Tibial artery (tissue), 4 donors: ENCODE results near the gene COPS7B.
A peak's percentile ranks its signal among the peaks of the same experiment; 100 is the strongest.
"Not testable (repeated sequence)": the region's sequence is repeated elsewhere in the genome, so short reads cannot be mapped to it uniquely, and the experiment has no call there.

Experiments
- DNase-seq, 2 donors: peaks; one replicate each; pipeline ENCODE4 v3.0.0-alpha.2; 2019
- H3K27ac ChIP-seq, 2 donors: fragments of 200-600 bp; sonication (generic) in 1 of 2; 1 replicate in 1 of 2; 2 replicates in 1 of 2; pipeline ENCODE4 v1.5.1; 2018 to 2019; ENCODE audit warnings: mild to moderate bottlenecking in 1 of 2
- H3K27me3 ChIP-seq, 2 donors: fragments of 200-600 bp; sonication (generic) in 1 of 2; one replicate each; pipeline versions ENCODE4 v1.5.1 to v1.6.0; 2016 to 2019
- H3K36me3 ChIP-seq, 3 donors: fragments of 200-600 bp; sonication (generic) in 2 of 3; one replicate each; pipeline ENCODE4 v1.5.1; 2016 to 2019; ENCODE audit warnings: mild to moderate bottlenecking in 2 of 3
- H3K4me1 ChIP-seq, 4 donors: fragments of 200-600 bp; sonication (generic) in 2 of 4; 1 replicate in 3 of 4; 2 replicates in 1 of 4; pipeline ENCODE4 v1.5.1; 2016 to 2019
- H3K4me3 ChIP-seq, 2 donors: fragments of 200-600 bp; sonication (generic) in 1 of 2; 1 replicate in 1 of 2; 2 replicates in 1 of 2; pipeline ENCODE4 v1.5.1; 2018 to 2019; ENCODE audit warnings: mild to moderate bottlenecking in 2 of 2
- H3K9me3 ChIP-seq, 3 donors: fragments of 200-600 bp; sonication (generic) in 1 of 3; one replicate each; pipeline ENCODE4 v1.5.1; 2016 to 2019
- CTCF ChIP-seq, 2 experiments: fragments of 200-600 bp in 1 of 2; fragments of 450-650 bp in 1 of 2; IDR thresholded peaks; one replicate each; pipeline ENCODE4 v1.5.1; 2017 to 2019; ENCODE audit warnings: antibody characterized with exemption in 2 of 2, mild to moderate bottlenecking in 1 of 2, moderate library complexity in 1 of 2
- intact Hi-C: fragments of 100-400 bp; cut with DNase I; formaldehyde crosslinking; loops from one replicate; pipeline ENCODE4 v1.15.0; 2023; ENCODE audit warnings: low total_unique reads

Gene COPS7B

DNA sequence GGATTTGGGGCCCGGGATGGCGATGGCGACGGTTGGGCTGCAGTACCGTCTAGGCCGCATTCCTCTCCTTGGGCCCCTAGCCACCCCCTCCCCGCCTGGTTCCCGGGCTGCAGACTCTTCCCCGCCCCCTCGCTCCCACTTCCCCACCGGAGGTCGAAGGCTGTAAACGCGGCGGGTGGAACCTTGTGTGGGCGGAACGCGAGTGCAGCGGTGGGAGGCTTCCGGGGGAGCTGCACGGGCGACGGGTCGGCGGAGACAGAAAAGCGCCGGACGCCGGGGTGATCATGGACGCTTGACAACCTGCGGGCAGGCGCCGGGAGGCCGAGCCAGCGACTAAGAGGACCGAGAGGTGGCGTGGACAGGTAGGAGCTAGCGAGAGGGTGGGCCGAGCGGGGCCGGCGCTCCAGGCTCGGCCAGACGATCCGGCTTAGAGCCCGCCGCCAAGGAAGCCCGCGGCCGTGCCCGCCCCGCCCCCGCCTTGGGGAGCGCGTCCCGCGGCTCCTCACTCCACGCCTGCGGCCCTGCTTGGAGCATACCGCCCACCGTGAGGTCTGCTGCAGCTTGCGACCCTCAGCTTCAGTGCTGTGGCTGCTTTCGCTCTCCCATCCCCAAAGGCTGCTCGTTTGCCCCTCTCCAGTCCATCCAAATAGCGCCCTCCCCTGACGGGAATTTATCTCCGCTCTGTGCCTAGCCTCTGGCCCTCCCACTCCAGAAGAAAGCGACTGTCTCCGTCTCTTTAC, at the start of gene COPS7B:
COPS7B (plus strand) TSS at position 269 of the 740 bp plus-strand sequence. CDS start 2,126 bp downstream, outside the sequence.
- Histone ChIP-seq H3K9me3 (no peaks in the 10 kb centered on the region), H3K4me1 (peaks cover 0 to 58% (median 38%) of the 10 kb centered on the region in 4 donors), H3K27me3 (no peaks in the 10 kb centered on the region), H3K36me3 (peaks cover 2 to 28% (median 17%) of the 10 kb centered on the region in 3 donors), H3K4me3 (peak within 1 kb of the TSS; percentile 95 to 99), H3K27ac (peak within 1 kb of the TSS; percentile 71 to 72)
- intact Hi-C loops: loop anchor here (10.0 kb wide), 1 partner anchor 102 kb away; no protein-coding TSS in a partner anchor
- no peak for TF ChIP-seq CTCF (IDR thresholded peaks at IDR 0.05)
- peak; percentile 62 to 84 for DNase-seq

- no peaks in the 10 kb centered on the region for H3K9me3 ChIP-seq
- no peak overlapping the region for H3K27ac ChIP-seq
- no peak for TF ChIP-seq CTCF (IDR thresholded peaks at IDR 0.05)
- H3K27me3 ChIP-seq: no peaks in the 10 kb centered on the region
- intact Hi-C loops: no loop called here
- H3K4me1 ChIP-seq: no peaks in the 10 kb centered on the region
- no peak for DNase-seq
- H3K4me3 ChIP-seq: no peak overlapping the region
- peaks cover 15 to 43% (median 31%) of the 10 kb centered on the region in 3 donors for H3K36me3 ChIP-seq
These were observed 48.5 kb upstream of the COPS7B start for GRCh38 chr2:231737761-231738160.

GRCh38 chr2:231743376-231744116, 42.7 kb upstream of the COPS7B start:
- Histone ChIP-seq H3K27ac (no peak overlapping the region), H3K4me1 (no peaks in the 10 kb centered on the region), H3K36me3 (peaks cover under 1 to 3% (median 3%) of the 10 kb centered on the region in 3 donors), H3K27me3 (no peaks in the 10 kb centered on the region), H3K4me3 (no peak overlapping the region), H3K9me3 (no peaks in the 10 kb centered on the region)
- no peak for DNase-seq
- TF ChIP-seq CTCF (IDR thresholded peaks at IDR 0.05): no peak
- intact Hi-C loops: no loop called here

- Histone ChIP-seq H3K4me1 (no peaks in the 10 kb centered on the region), H3K27ac (no peak overlapping the region), H3K27me3 (no peaks in the 10 kb centered on the region), H3K4me3 (no peak overlapping the region), H3K9me3 (no peaks in the 10 kb centered on the region), H3K36me3 (no peaks in the 10 kb centered on the region)
- DNase-seq: no peak
- TF ChIP-seq CTCF (IDR thresholded peaks at IDR 0.05): no peak
- intact Hi-C loops: no loop called here
These were observed 40.8 kb upstream of the COPS7B start for GRCh38 chr2:231745303-231746038.

DNA sequence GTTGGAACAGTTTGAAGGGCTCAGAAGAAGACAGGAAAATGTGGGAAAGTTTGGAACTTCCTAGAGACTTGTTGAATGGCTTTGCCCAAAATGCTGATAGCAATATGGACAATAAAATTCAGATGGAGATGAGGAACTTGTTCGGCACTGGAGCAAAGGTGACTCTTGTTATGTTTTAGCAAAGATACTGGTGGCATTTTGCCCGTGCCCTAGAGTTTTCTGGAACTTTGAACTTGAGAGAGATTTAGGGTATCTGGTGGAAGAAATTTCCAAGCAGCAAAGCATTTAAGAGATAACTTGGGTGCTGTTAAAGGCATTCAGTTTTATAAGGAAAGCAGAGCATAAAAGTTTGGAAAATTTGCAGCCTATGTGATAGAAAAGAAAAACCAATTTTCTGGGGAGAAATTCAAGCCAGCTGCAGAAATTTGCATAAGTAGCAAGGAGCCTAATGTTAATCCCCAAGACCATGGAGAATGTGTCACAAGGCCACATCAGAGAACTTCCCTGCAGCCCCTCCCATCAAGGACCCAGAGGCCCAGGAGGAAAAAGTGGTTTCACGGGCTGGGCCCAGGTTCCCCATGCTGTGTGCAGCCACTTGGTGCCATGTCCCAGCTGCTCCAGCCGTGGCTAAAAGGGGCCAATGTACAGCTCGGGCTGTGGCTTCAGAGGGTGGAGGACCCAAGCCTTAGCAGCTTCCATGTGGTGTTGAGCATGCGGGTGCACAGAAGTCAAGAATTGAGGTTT, 37.9 kb upstream of the COPS7B start:
- H3K36me3 ChIP-seq, DNase-seq, H3K4me1 ChIP-seq, intact Hi-C loops, H3K27me3 ChIP-seq, H3K4me3 ChIP-seq, H3K9me3 ChIP-seq, H3K27ac ChIP-seq: not testable (repeated sequence)

DNA sequence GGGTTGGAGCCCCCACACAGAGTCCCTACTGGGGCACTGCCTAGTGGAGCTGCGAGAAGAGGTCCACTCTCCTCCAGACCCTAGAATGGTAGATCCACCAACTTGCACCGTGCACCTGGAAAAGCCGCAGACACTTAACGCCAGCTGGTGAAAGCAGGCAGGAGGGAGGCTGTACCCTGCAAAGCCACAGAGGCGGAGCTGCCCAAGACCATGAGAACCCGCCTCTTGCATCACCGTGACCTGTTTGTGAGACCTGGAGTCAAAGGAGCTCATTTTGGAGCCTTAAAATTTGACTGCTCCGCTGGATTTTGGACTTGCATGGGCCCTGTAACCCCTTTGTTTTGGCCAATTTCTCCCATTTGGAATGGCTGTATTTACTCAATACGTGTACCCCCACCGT, 37.2 kb upstream of the COPS7B start:
- H3K27me3 ChIP-seq, H3K27ac ChIP-seq, H3K9me3 ChIP-seq, H3K4me1 ChIP-seq, H3K36me3 ChIP-seq, DNase-seq, intact Hi-C loops, H3K4me3 ChIP-seq: not testable (repeated sequence)
